DMS 273 (cell line): ENCODE measurements around the gene ZNF853.

Experiments
- DNase-seq: peaks from one replicate; lab custom pipeline; 2025; ENCODE audit not compliant: unreplicated experiment; lab: John Stamatoyannopoulos, UW

Gene ZNF853

GRCh38 chr7:6604458-6604857 is 11.0 kb upstream of the ZNF853 start:
- no peak for DNase-seq

DNA sequence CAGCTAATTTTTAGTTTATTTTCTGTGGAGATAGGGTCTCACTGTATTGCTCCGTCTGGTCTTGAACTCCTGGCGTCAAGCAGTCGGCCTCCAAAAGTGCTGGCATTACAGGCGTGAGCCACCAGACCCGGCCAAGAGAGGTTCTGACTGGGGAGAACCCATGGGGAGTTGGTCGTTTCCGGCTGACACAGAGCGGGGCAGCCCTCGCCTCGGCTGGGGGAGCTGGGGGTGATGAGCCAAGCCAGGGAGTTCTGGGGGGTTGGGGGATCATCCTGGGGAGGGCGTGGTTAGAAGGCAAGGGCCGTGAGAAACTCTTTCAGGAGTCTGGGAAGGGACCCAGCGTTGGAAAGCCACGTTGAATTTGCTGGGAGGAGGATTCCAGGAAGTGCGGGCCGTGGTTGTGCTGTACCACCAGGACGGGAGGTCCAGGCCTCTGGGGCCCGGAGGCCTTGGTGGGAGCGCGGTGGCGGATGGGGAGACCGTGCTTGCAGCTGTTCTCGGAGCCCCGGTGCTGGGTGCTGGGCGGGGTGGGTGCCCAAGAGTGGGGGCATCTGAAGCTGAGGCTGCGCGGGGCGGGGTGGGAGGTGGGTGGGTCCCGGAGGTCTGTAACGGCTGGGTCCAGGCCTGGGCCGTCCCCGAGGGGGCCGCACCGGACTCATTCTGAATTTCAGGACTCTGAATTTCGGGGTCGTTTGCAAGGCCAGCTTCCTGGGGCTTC is 8.4 kb upstream of the ZNF853 start:
- DNase-seq = no peak

DNA sequence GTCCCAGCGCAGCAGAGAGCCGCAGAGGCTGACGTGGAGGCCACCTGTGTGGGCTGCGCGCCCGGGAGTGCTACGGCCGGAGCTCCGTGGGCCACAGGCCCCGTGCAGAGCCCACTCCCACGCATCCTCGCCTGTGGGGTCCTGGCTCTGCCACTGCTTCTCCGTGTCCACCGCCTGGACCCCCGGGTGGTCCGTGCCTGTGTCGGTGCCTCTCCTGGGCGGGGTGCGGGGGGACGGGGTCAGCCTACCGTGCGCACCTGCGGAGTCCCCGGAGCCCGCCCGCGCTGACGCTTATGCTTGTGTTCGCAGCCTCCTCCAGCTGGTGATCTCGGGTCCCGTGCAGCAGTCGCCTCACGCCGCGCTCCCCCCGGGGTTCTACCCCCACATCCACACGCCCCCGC is 7.8 kb upstream of the ZNF853 start:
- DNase-seq = no peak

GRCh38 chr7:6608081-6608480 is 7.3 kb upstream of the ZNF853 start:
- DNase-seq = no peak

GRCh38 chr7:6608794-6609193 is 6.6 kb upstream of the ZNF853 start:
- DNase-seq = no peak

DNA sequence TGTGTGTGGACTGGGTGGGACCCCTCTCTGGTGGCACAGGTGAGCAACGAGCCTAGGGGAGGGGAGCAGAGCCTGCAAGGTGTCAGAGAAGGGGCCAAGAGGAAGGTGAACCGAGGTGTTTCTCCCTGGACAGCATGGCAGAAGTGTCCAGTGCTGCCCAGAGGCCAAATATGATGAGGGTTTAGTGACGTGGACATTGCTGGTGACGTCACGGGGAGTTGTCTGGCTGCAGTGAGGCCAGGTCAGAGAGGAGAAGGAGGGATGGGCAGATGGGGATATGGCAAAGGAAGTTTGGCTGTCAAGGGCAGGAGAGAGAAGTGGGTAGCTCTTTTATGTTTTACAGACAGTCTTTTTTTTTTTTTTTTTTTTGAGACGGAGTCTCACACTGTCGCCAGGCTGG is 2.6 kb upstream of the ZNF853 start:
- no peak for DNase-seq

- peak; percentile 22 for DNase-seq
These were observed 1.7 kb upstream of the ZNF853 start for GRCh38 chr7:6613706-6614105.

- DNase-seq = peak; percentile 42
These were observed 529 bp downstream of the ZNF853 start for GRCh38 chr7:6615723-6616555.

DNA sequence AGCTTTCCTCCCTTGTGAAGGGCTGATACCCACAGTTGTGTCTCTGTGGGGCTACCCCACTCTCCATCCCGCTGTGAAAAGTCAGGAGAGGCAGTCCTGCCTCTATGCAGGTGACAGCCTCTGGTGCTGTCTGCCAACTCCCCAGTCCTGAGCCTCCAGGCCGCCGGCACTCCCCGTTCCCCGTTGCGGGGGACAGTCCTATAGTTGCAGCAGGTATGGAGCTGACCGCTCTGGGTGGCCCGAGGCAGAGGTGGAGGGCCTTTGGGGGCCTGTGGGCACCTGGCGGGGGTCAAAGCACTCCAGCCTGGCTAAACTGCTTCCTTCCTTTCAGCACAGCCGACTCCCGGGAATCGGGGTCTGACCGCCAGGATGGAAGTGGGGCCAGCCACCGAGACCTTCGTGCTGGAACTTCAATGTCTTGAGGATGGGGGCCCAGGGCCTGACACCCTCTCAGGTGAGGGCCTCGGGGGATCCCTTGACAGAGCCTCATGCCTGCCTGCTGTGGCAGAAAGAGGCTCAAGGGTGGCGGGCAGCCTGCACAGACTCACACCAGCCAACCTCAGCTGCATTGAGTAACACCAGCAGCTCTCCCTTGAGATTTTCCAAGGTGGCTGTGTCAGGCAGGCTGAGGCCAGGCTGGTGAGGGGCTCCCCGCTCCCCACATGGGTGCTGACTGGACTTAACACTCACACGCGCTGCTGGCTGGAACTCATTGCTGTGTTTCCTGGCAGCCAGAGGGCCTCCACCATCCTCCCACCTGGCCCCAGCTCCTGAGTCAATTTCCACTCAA is 1.6 kb downstream of the ZNF853 start:
- DNase-seq = no peak

DNA sequence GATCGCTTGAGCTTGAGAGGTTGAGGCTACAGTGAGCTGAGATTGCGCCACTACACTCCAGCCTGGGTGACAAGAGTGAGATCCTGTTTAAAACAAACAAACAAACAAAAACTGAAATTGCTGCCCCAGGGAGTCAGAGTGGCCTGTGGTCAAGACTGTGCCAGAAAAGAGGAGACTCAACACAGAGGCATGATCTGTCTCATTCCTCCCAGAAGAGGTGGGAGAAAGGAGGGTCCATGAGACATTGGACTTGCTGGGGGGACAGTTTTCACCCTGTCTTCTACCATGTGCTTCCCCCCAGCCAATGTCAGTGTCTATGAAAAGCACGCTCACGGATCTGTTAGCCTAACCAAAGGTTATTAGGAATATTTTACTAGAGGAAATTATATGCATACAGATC is 3.2 kb downstream of the ZNF853 start:
- DNase-seq = no peak

DNA sequence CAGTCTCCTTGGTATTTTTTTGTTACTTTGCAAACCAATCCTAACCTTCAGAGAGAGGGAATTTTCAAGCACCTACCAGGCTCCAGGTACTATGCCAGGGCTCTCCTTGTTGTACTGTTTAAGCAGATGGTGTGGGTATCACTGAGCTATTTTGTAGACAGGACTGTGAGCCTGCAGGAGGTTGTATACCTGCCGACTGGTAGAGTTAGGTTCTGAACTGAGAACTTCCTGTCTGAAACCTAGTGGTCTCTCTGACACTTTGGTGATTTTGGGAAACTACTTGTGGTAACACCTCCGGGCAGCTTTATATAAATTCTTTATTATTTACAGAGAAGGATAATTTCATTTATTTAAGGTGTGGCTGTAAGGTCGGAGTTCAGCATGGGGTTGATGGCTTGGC is 4.6 kb downstream of the ZNF853 start:
- no peak for DNase-seq

- DNase-seq = peak; percentile 56
These were observed 6.1 kb downstream of the ZNF853 start for GRCh38 chr7:6621195-6622133.

- no peak for DNase-seq
These were observed 6.8 kb downstream of the ZNF853 start for GRCh38 chr7:6622134-6622710.

DNA sequence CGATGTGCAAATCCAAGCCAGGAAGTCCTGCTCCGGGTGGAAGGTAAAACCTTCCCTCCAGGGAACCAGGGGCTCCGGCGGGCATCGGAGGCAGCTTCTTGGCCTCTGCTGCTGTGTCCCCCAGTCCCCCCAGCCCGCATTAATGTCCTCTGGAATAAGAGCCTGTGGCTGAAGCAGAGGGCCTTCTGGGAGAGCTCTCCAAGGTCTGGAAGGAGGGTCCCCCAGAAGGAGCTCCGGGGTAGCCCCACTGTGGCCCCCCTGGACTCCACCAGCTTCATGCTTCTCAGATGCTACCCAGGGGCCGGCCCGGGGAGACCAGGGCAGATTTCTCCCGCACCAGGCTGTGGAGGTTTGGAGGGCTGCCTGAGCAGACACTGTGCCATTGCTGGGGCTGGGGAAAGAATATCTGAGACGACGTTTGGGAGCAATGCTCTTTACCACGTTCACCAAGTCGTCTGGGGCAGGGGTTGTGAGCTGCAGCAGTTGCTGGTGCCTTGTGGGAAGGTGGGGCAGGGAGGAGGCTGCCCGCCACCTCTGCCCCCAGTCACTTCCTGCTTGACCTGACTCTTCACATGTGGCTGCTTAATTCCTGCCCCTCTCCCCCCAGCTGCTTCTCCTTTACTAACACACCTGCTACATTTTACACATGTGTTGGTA is 8.3 kb downstream of the ZNF853 start:
- no peak for DNase-seq

DNA sequence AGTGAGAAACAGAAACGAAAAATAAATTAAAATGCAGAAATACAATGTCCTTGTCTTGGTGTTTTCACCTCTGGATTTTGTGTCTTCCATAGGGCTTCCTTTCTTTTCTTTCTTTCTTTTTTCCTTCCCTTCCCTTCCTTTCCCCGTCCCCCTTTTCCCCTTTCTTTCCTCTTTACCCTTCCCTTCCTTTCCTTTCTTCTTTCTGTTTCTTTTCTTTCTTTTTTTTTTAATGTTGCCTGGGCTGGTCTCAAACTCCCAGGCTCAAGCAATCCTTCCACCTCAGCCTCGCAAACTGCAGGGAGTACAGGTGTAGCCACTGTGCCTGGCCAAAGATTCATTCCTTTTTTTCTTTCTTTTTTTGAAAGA is 8.8 kb downstream of the ZNF853 start:
- no peak for DNase-seq

DNA sequence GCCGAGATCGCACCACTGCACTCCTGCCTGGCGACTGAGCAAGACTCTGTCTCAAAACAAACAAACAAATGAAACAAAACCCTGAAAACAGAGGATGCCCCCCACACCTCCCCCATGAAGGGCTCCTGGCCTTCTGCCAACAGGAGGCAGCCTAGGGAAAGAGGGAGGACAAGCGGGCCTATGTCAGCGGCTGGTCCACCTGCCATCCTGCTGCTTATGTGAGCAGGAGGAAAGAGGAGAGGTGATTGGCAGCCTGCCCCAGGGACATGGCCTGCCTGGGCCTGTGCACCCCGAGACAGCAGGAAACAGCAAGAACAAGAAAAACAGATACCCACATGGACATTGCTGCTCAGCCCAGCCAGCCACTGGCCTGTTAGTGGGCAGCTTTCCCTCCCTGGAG is 12.6 kb downstream of the ZNF853 start:
- DNase-seq = peak; percentile 89

DNA sequence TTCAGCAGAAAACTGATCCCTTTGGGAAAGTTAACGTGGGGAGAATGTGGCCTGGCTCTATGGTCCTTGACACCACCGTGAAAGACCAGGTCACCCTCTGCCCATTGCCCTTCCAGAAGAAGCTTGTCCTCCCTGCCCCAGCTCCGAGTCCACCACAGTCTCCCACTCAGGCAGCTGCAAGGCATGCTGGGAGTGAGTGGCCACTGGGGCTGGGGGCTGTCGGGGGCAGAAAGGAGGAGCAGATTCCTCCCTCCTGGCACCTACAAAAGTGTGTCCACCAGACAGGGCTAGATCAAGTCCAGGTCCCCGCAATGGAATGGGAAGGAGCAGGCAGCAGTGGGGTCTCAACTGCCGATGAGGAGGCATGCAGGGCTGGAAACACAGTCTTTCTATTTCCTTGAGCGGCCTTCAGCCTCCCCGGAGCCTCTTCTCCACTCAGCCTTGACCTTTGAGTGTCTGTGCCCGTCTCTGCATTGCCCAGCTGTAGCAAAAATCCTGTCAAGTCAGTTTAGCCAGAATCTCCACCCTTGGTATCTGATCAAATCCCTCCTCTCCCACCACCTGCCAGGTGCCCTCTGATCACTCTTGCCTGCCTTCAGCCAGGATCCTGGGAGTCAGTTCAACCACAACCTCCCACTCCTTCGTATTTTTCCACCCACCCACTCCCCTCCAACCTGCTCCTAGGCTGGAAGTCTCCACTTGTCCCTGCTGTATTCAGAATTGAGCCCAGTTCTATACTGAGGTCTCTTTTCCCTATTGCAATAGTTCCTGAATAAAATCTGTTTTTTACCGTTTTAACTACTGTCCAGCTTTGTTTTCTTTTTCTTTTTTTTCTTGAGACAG is 14.8 kb downstream of the ZNF853 start:
- no peak for DNase-seq

- DNase-seq = no peak
These were observed 16.2 kb downstream of the ZNF853 start for GRCh38 chr7:6631605-6632004.

- DNase-seq = no peak
These were observed 18.6 kb downstream of the ZNF853 start for GRCh38 chr7:6634021-6634420.
